ENCODE results near the gene GPHA2.

- no peak for TF ChIP-seq POLR2A (IDR thresholded peaks at IDR 0.05)
- TF ChIP-seq CTCF (IDR thresholded peaks at IDR 0.05) = no peak
Observed at GRCh38 chr11:64900263-64900678, 35.4 kb downstream of the GPHA2 start.
